GM23338 (cell line): ENCODE measurements around the gene ST8SIA4. TPM values are rescaled to one million over a fixed set of nuclear protein-coding genes. Genes with fewer than 3 reads are reported as not detected.

Source experiments
- ATAC-seq: fragments of 200-7000 bp; cut with Tn5 transposase; 3 replicates; pipeline ENCODE4 v1.9.1; 2020
- DNase-seq: peaks from one replicate; pipeline ENCODE4 v3.0.0-alpha.2; 2015; ENCODE audit warnings: low spot score
- H2AFZ ChIP-seq: fragments of 200-600 bp; sonication (generic); 2 replicates; pipeline ENCODE4 v1.8.0; 2016; ENCODE audit warnings: antibody characterized with exemption, mild to moderate bottlenecking, moderate library complexity
- H3F3A ChIP-seq: fragments of 200-600 bp; sonication (generic); replicated peaks from 2 replicates; pipeline ENCODE4 v1.8.0; 2017; ENCODE audit warnings: antibody characterized with exemption, mixed run types, low read depth
- H3K27ac ChIP-seq: fragments of 200-600 bp; sonication (generic); 2 replicates; pipeline ENCODE4 v1.6.1; 2016; ENCODE audit warnings: low read depth
- H3K27me3 ChIP-seq: fragments of 200-600 bp; sonication (generic); 2 replicates; pipeline ENCODE4 v1.8.0; 2016; ENCODE audit warnings: mild to moderate bottlenecking, mixed run types, moderate library complexity; ENCODE audit not compliant: insufficient read depth
- H3K36me3 ChIP-seq: fragments of 200-600 bp; sonication (generic); 2 replicates; pipeline ENCODE4 v1.8.0; 2016; ENCODE audit warnings: mild to moderate bottlenecking; ENCODE audit not compliant: insufficient read depth
- H3K4me1 ChIP-seq: fragments of 200-600 bp; sonication (generic); 2 replicates; pipeline ENCODE4 v1.8.0; 2016; ENCODE audit warnings: mild to moderate bottlenecking, moderate library complexity; ENCODE audit not compliant: insufficient read depth
- H3K4me2 ChIP-seq: fragments of 200-600 bp; sonication (generic); 2 replicates; pipeline ENCODE4 v1.7.1; 2017; ENCODE audit warnings: mixed run types
- H3K4me3 ChIP-seq: fragments of 200-600 bp; sonication (generic); 2 replicates; pipeline ENCODE4 v1.6.1; 2016; ENCODE audit warnings: mixed run types
- H3K79me2 ChIP-seq: fragments of 200-600 bp; sonication (generic); replicated peaks from 2 replicates; pipeline ENCODE4 v1.8.0; 2017; ENCODE audit warnings: mild to moderate bottlenecking; ENCODE audit not compliant: insufficient read depth
- H3K9me2 ChIP-seq: fragments of 200-600 bp; sonication (generic); 2 replicates; pipeline ENCODE4 v1.8.0; 2017; ENCODE audit not compliant: insufficient read depth
- H4K20me1 ChIP-seq: fragments of 200-600 bp; sonication (generic); replicated peaks from 2 replicates; pipeline ENCODE4 v1.8.0; 2017; ENCODE audit warnings: mild to moderate bottlenecking; ENCODE audit not compliant: insufficient read depth
- H3K27ac Mint-ChIP-seq: 2 replicates; pipeline ENCODE4 v1.8.0; 2020; ENCODE audit warnings: inconsistent platforms, mild to moderate bottlenecking, moderate library complexity, mixed read lengths
- H3K27me3 Mint-ChIP-seq: 3 replicates; pipeline ENCODE4 v1.8.0; 2022; ENCODE audit warnings: low read depth, mild to moderate bottlenecking, moderate library complexity, mixed read lengths, inconsistent platforms; ENCODE audit not compliant: insufficient read depth, poor library complexity
- H3K36me3 Mint-ChIP-seq: 3 replicates; pipeline ENCODE4 v1.8.0; 2021; ENCODE audit warnings: low read depth, mild to moderate bottlenecking, inconsistent platforms, moderate library complexity, mixed read lengths
- H3K4me1 Mint-ChIP-seq: 3 replicates; pipeline ENCODE4 v1.8.0; 2020; ENCODE audit warnings: mild to moderate bottlenecking, inconsistent platforms, mixed read lengths
- H3K4me3 Mint-ChIP-seq: 3 replicates; pipeline ENCODE4 v1.8.0; 2021; ENCODE audit warnings: moderate library complexity, mild to moderate bottlenecking, inconsistent platforms, mixed read lengths
- H3K9me3 Mint-ChIP-seq: 3 replicates; pipeline ENCODE4 v1.8.0; 2020; ENCODE audit warnings: moderate library complexity, mild to moderate bottlenecking, inconsistent platforms, mixed read lengths
- CREB1 ChIP-seq: fragments of 250-450 bp; sonication (Bioruptor Pico); IDR thresholded peaks from 2 replicates; pipeline ENCODE4 v1.5.0; 2020; ENCODE audit warnings: low read depth, mild to moderate bottlenecking, moderate library complexity
- CTCF ChIP-seq, 2 experiments: fragments of 200-600 bp in 1 of 2; sonication (generic) in 1 of 2; conservative IDR thresholded peaks; 2 replicates each; pipeline versions ENCODE4 v1.5.1 to v1.6.1; 2016 to 2017; ENCODE audit warnings: antibody characterized with exemption in 2 of 2, low read depth in 2 of 2, mild to moderate bottlenecking in 2 of 2, moderate library complexity in 1 of 2
- ETS1 ChIP-seq: IDR thresholded peaks from 2 replicates; pipeline ENCODE4 v1.6.1; 2016; ENCODE audit warnings: antibody characterized with exemption
- EZH2 ChIP-seq: fragments of 200-600 bp; sonication (generic); IDR thresholded peaks from one replicate; pipeline ENCODE4 v1.8.0; 2017; ENCODE audit warnings: antibody characterized with exemption, mild to moderate bottlenecking, low read depth; ENCODE audit not compliant: unreplicated experiment
- EZH2phosphoT487 ChIP-seq: fragments of 200-600 bp; sonication (generic); IDR thresholded peaks from one replicate; pipeline ENCODE4 v1.8.1; 2018; ENCODE audit warnings: antibody characterized with exemption; ENCODE audit not compliant: unreplicated experiment
- JUNB ChIP-seq: IDR thresholded peaks from one replicate; pipeline ENCODE4 v1.6.1; 2016; ENCODE audit warnings: antibody characterized with exemption; ENCODE audit not compliant: unreplicated experiment
- NANOG ChIP-seq: IDR thresholded peaks from 2 replicates; pipeline ENCODE4 v1.6.1; 2016; ENCODE audit warnings: antibody characterized with exemption, borderline replicate concordance
- POLR2AphosphoS5 ChIP-seq: IDR thresholded peaks from 2 replicates; pipeline ENCODE4 v1.6.1; 2016; ENCODE audit warnings: antibody characterized with exemption, low read depth
- STAT1 ChIP-seq: IDR thresholded peaks from one replicate; pipeline ENCODE4 v1.6.1; 2016; ENCODE audit warnings: antibody characterized with exemption; ENCODE audit not compliant: unreplicated experiment
- ZNF114 ChIP-seq: fragments of 250-450 bp; sonication (Bioruptor Pico); IDR thresholded peaks from 2 replicates; pipeline ENCODE4 v1.5.0; 2020; ENCODE audit warnings: mild to moderate bottlenecking, moderate library complexity
- ZNF331 ChIP-seq: fragments of 250-450 bp; sonication (Bioruptor Pico); IDR thresholded peaks from 2 replicates; pipeline ENCODE4 v1.5.0; 2020; ENCODE audit warnings: low read depth, mild to moderate bottlenecking, moderate library complexity
- ZNF462 ChIP-seq: fragments of 250-450 bp; sonication (Bioruptor Pico); IDR thresholded peaks from 2 replicates; pipeline ENCODE4 v1.5.0; 2020; ENCODE audit warnings: mild to moderate bottlenecking, moderate library complexity
- polyA plus RNA-seq: library from polyadenylated mRNA; unstranded; fragments of >200 nt; fragmentation: Nextera tagmentation; extraction: Ambion mirVana; gene quantifications from 2 replicates; pipeline ENCODE4 v1.2.1, GENCODE V29; 2016
- total RNA-seq: library from RNA; depleted of rRNA; stranded (reverse); fragments of >200 nt; shearing (Covaris generic); gene quantifications from 2 replicates; pipeline ENCODE4 v1.2.3, GENCODE V29; 2014
- TF ChIP-seq, protein P1 (sequence below): IDR thresholded peaks from one replicate; pipeline ENCODE4 v1.6.1; 2018; ENCODE audit warnings: antibody characterized with exemption; ENCODE audit not compliant: unreplicated experiment

Gene ST8SIA4
- total and polyA plus RNA-seq, 2 experiments from 2014 or later, result 0.11 to 0.28 TPM

DNA sequence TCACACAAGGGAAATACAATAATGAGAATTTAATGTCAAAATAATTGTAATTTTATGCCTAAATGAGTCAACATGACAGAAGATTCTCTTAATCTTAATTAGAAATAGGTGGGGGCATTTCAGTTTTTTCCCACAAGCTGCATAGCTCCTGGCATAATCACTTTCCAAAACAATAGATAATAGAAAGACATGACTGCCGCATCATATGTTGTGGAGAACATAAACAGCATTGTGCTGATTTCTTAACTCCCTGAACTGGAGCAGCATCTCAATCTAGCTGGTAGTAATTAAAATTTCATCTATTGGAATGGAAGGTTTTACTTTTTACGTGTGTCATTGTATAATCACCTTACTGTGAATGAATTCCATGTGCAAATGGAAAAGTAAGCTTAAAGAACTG lies 112.1 kb downstream of the ST8SIA4 start:
- Histone ChIP-seq H3K9me2 (no peaks in the 10 kb centered on the region), H3K4me2 (no peak overlapping the region), H3K36me3 (no peaks in the 10 kb centered on the region), H3K79me2 (no peaks in the 10 kb centered on the region), H3K27ac (no peak overlapping the region), H2AFZ (no peak overlapping the region), H4K20me1 (no peaks in the 10 kb centered on the region), H3F3A (no peaks in the 10 kb centered on the region), H3K4me1 (peaks cover 11% of the 10 kb centered on the region; the same call in 1 of the 2 replicates), H3K4me3 (no peak overlapping the region), H3K27me3 (no peaks in the 10 kb centered on the region)
- no peak for DNase-seq
- no peak for ATAC-seq
- TF ChIP-seq ZNF462 (CRISPR knock-in tag) (no peak), NANOG (no peak), EZH2phosphoT487 (no peak), JUNB (no peak), CREB1 (CRISPR knock-in tag) (no peak), ZNF331 (CRISPR knock-in tag) (no peak), ETS1 (no peak), EZH2 (no peak), CTCF (conservative IDR thresholded peaks at IDR 0.05; ENCODE audit: low read depth in 2 of 2) (no peak), POLR2AphosphoS5 (no peak), STAT1 (no peak), ZNF114 (CRISPR knock-in tag) (no peak)
- TF ChIP-seq, protein P1, sequence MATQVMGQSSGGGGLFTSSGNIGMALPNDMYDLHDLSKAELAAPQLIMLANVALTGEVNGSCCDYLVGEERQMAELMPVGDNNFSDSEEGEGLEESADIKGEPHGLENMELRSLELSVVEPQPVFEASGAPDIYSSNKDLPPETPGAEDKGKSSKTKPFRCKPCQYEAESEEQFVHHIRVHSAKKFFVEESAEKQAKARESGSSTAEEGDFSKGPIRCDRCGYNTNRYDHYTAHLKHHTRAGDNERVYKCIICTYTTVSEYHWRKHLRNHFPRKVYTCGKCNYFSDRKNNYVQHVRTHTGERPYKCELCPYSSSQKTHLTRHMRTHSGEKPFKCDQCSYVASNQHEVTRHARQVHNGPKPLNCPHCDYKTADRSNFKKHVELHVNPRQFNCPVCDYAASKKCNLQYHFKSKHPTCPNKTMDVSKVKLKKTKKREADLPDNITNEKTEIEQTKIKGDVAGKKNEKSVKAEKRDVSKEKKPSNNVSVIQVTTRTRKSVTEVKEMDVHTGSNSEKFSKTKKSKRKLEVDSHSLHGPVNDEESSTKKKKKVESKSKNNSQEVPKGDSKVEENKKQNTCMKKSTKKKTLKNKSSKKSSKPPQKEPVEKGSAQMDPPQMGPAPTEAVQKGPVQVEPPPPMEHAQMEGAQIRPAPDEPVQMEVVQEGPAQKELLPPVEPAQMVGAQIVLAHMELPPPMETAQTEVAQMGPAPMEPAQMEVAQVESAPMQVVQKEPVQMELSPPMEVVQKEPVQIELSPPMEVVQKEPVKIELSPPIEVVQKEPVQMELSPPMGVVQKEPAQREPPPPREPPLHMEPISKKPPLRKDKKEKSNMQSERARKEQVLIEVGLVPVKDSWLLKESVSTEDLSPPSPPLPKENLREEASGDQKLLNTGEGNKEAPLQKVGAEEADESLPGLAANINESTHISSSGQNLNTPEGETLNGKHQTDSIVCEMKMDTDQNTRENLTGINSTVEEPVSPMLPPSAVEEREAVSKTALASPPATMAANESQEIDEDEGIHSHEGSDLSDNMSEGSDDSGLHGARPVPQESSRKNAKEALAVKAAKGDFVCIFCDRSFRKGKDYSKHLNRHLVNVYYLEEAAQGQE, result no peak
- Mint-ChIP-seq H3K27me3 (peaks cover 2% of the 10 kb centered on the region), H3K27ac (no peak overlapping the region), H3K9me3 (peaks cover 29% of the 10 kb centered on the region), H3K36me3 (peaks cover 10% of the 10 kb centered on the region), H3K4me3 (no peak overlapping the region), H3K4me1 (peaks cover 22% of the 10 kb centered on the region)
